Skeletal muscle satellite cell (primary cell): ENCODE results near the gene PPP1R18. TPM values are rescaled to one million over a fixed set of nuclear protein-coding genes. Genes with fewer than 3 reads are reported as not detected.

Experiments
- H3K27me3 ChIP-seq: 2 replicates; pipeline ENCODE4 v1.7.0; 2013; ENCODE audit warnings: low read length; ENCODE audit not compliant: control insufficient read depth, insufficient read depth
- H3K36me3 ChIP-seq: 2 replicates; pipeline ENCODE4 v1.7.0; 2013; ENCODE audit warnings: mild to moderate bottlenecking, control low read depth, low read length; ENCODE audit not compliant: insufficient read depth
- H3K4me1 ChIP-seq: 2 replicates; pipeline ENCODE4 v1.7.0; 2013; ENCODE audit warnings: low read length; ENCODE audit not compliant: control insufficient read depth, insufficient read depth
- H3K4me2 ChIP-seq: 2 replicates; pipeline ENCODE4 v1.7.0; 2013; ENCODE audit warnings: mild to moderate bottlenecking, low read length
- H3K4me3 ChIP-seq: 2 replicates; pipeline ENCODE4 v1.7.0; 2013; ENCODE audit warnings: low read length
- H3K9ac ChIP-seq: 2 replicates; pipeline ENCODE4 v1.7.0; 2013; ENCODE audit warnings: mild to moderate bottlenecking, low read depth, low read length, moderate library complexity
- H3K9me3 ChIP-seq: replicated peaks from 2 replicates; pipeline ENCODE4 v1.7.0; 2013; ENCODE audit warnings: mild to moderate bottlenecking, control low read depth, low read length
- total RNA-seq: library from RNA; depleted of rRNA; stranded (reverse); fragments of >200 nt; gene quantifications from 2 replicates; pipeline ENCODE4 v1.2.3, GENCODE V29; 2012; rRNA removed

PPP1R18 gene
- 54.5 and 69.2 TPM in 2 replicates for total RNA-seq

- peak within 1 kb of the TSS; percentile 95 for H3K4me3 ChIP-seq
- H3K4me2 ChIP-seq, result peak within 1 kb of the TSS; percentile 99
- peaks cover 33% of the 10 kb centered on the region for H3K36me3 ChIP-seq
- H3K27me3 ChIP-seq, result no peaks in the 10 kb centered on the region
- H3K9ac ChIP-seq, result peak within 1 kb of the TSS; percentile 96
- H3K4me1 ChIP-seq, result peaks cover 47% of the 10 kb centered on the region
- no peaks in the 10 kb centered on the region for H3K9me3 ChIP-seq
Observed at GRCh38 chr6:30686009-30686907, at the start of gene PPP1R18. Gene PPP1R18, minus strand, starts transcription at chr6:30686645. Its CDS starts 627 bp downstream, at chr6:30686018.

GRCh38 chr6:30735668-30736314, 49.3 kb upstream of the PPP1R18 start:
- Histone ChIP-seq H3K4me1 (peaks cover 12% of the 10 kb centered on the region), H3K27me3 (no peaks in the 10 kb centered on the region), H3K9me3 (no peaks in the 10 kb centered on the region), H3K4me3 (no peak overlapping the region), H3K4me2 (no peak overlapping the region), H3K9ac (no peak overlapping the region), H3K36me3 (peaks cover 77% of the 10 kb centered on the region)

- Histone ChIP-seq H3K4me3 (no peak overlapping the region), H3K27me3 (no peaks in the 10 kb centered on the region), H3K36me3 (peaks cover 68% of the 10 kb centered on the region)
Observed at GRCh38 chr6:30732237-30732943, 45.9 kb upstream of the PPP1R18 start.

GRCh38 chr6:30730601-30731435, 44.4 kb upstream of the PPP1R18 start:
- no peaks in the 10 kb centered on the region for H3K27me3 ChIP-seq
- peaks cover 64% of the 10 kb centered on the region for H3K36me3 ChIP-seq
- no peak overlapping the region for H3K4me3 ChIP-seq
- H3K4me1 ChIP-seq, result peaks cover 14% of the 10 kb centered on the region
- H3K9me3 ChIP-seq, result no peaks in the 10 kb centered on the region
- no peak overlapping the region for H3K9ac ChIP-seq
- no peak overlapping the region for H3K4me2 ChIP-seq

More at GRCh38 chr6:30732237-30732943, 45.9 kb upstream of the PPP1R18 start:
- Histone ChIP-seq H3K9me3 (no peaks in the 10 kb centered on the region), H3K4me1 (peaks cover 5% of the 10 kb centered on the region), H3K4me2 (no peak overlapping the region), H3K9ac (no peak overlapping the region)

- Histone ChIP-seq H3K4me1 (peaks cover 42% of the 10 kb centered on the region), H3K9me3 (no peaks in the 10 kb centered on the region), H3K36me3 (peaks cover 75% of the 10 kb centered on the region), H3K9ac (no peak overlapping the region), H3K4me3 (no peak overlapping the region), H3K27me3 (no peaks in the 10 kb centered on the region), H3K4me2 (no peak overlapping the region)
Observed at GRCh38 chr6:30727920-30728553, 41.6 kb upstream of the PPP1R18 start.

GRCh38 chr6:30726506-30727413, 40.3 kb upstream of the PPP1R18 start:
- H3K9ac ChIP-seq, result no peak overlapping the region
- peaks cover 75% of the 10 kb centered on the region for H3K36me3 ChIP-seq
- H3K9me3 ChIP-seq, result no peaks in the 10 kb centered on the region
- no peak overlapping the region for H3K4me3 ChIP-seq
- H3K27me3 ChIP-seq, result no peaks in the 10 kb centered on the region
- H3K4me1 ChIP-seq, result peaks cover 45% of the 10 kb centered on the region
- no peak overlapping the region for H3K4me2 ChIP-seq

- no peaks in the 10 kb centered on the region for H3K27me3 ChIP-seq
- no peak overlapping the region for H3K4me2 ChIP-seq
- peaks cover 45% of the 10 kb centered on the region for H3K4me1 ChIP-seq
- no peaks in the 10 kb centered on the region for H3K9me3 ChIP-seq
- H3K9ac ChIP-seq, result no peak overlapping the region
- H3K36me3 ChIP-seq, result peaks cover 73% of the 10 kb centered on the region
- H3K4me3 ChIP-seq, result no peak overlapping the region
Observed at GRCh38 chr6:30725713-30726505, 39.5 kb upstream of the PPP1R18 start.

GRCh38 chr6:30724906-30725667, 38.6 kb upstream of the PPP1R18 start:
- Histone ChIP-seq H3K27me3 (no peaks in the 10 kb centered on the region), H3K4me2 (peak overlapping the region; percentile 98), H3K9me3 (no peaks in the 10 kb centered on the region), H3K36me3 (peaks cover 65% of the 10 kb centered on the region), H3K9ac (peak overlapping the region; percentile 27), H3K4me3 (no peak overlapping the region), H3K4me1 (peaks cover 45% of the 10 kb centered on the region)
